Spleen (tissue), 7 donors: Measurements from ENCODE around the gene CNIH2.
A peak's percentile ranks its signal among the peaks of the same experiment; 100 is the strongest.

Source experiments
- POLR2AphosphoS5 ChIP-seq, 3 donors: sonication (generic); formaldehyde crosslinking; IDR thresholded peaks; one replicate each; pipeline ENCODE4 v1.5.1; 2017; ENCODE audit warnings: antibody characterized with exemption in 3 of 3
- TF ChIP-seq, protein P1 (sequence below), 11 experiments: fragments of 200-600 bp in 7 of 11; fragments of 450-650 bp in 4 of 11; sonication (generic) in 4 of 11; IDR thresholded peaks in 8 of 11; conservative IDR thresholded peaks in 3 of 11; 1 replicate in 7 of 11; 2 replicates in 4 of 11; pipeline versions ENCODE4 v1.4.0 to v1.8.0; 2016 to 2021; ENCODE audit warnings: antibody characterized with exemption in 11 of 11, inconsistent platforms in 4 of 11, mild to moderate bottlenecking in 1 of 11
- donor health status: DM: no; HTN: no; CAD: no; lungs with moderate emphysema.
- donor health status: DM: no; HTN: no; CAD: no.
- donor health status: DM: no; HTN: no; CAD: no.

DNA sequence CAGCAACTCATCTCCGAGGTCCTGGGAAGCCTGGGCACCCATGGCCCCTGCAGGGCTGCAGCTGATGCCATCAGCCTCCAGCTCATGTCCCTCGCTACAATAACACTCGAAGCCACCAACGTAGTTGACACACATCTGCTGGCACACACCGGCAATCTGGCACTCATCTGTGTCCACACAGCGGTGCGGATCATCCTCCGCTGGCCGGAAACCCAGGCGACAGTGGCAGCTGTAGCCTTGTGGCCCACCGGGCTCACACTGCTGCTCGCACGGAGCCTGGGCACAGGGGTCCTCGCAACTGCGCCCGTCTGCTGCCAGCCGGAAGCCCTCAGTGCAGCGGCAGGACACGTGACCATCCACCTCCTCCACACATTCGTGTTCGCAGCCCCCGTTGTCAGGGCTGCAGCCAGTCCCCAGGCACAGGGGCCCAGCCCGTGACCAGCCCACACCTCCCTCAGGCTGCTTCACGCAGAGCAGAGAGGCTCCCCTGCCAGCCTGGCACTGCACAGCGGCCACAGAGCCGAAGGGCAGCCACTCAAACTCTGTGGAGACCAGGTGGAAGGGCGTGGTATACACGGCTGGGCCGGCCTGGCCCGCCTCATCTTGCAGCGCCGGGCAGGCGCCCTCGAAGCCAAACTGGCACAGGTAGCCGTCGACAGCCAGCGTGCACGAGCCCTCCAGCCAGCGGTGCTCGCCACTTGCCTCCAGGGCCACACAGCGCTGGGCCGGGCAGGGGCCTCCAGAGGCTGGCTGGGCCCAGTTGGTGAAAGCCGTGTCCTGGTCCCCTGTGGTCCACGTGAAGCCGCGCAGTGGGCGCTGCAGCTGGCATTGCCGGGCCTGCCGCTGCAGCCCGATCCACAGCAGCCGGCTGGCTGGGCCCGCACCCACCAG lies 38.2 kb downstream of the CNIH2 start:
- TF ChIP-seq, protein P1, sequence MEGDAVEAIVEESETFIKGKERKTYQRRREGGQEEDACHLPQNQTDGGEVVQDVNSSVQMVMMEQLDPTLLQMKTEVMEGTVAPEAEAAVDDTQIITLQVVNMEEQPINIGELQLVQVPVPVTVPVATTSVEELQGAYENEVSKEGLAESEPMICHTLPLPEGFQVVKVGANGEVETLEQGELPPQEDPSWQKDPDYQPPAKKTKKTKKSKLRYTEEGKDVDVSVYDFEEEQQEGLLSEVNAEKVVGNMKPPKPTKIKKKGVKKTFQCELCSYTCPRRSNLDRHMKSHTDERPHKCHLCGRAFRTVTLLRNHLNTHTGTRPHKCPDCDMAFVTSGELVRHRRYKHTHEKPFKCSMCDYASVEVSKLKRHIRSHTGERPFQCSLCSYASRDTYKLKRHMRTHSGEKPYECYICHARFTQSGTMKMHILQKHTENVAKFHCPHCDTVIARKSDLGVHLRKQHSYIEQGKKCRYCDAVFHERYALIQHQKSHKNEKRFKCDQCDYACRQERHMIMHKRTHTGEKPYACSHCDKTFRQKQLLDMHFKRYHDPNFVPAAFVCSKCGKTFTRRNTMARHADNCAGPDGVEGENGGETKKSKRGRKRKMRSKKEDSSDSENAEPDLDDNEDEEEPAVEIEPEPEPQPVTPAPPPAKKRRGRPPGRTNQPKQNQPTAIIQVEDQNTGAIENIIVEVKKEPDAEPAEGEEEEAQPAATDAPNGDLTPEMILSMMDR (IDR thresholded peaks at IDR 0.05 in 8 of 11, conservative IDR thresholded peaks at IDR 0.05 in 3 of 11) = no peak
- TF ChIP-seq POLR2AphosphoS5 (IDR thresholded peaks at IDR 0.05) = peak in 2 of 3 donors; percentile 37 to 56
